ENCODE results near the gene NRSN2. TPM values are rescaled to one million over a fixed set of nuclear protein-coding genes. Genes with fewer than 3 reads are reported as not detected.

The NRSN2 gene
- total RNA-seq, 1 experiment from 2014 or later: 22.7 TPM

DNA sequence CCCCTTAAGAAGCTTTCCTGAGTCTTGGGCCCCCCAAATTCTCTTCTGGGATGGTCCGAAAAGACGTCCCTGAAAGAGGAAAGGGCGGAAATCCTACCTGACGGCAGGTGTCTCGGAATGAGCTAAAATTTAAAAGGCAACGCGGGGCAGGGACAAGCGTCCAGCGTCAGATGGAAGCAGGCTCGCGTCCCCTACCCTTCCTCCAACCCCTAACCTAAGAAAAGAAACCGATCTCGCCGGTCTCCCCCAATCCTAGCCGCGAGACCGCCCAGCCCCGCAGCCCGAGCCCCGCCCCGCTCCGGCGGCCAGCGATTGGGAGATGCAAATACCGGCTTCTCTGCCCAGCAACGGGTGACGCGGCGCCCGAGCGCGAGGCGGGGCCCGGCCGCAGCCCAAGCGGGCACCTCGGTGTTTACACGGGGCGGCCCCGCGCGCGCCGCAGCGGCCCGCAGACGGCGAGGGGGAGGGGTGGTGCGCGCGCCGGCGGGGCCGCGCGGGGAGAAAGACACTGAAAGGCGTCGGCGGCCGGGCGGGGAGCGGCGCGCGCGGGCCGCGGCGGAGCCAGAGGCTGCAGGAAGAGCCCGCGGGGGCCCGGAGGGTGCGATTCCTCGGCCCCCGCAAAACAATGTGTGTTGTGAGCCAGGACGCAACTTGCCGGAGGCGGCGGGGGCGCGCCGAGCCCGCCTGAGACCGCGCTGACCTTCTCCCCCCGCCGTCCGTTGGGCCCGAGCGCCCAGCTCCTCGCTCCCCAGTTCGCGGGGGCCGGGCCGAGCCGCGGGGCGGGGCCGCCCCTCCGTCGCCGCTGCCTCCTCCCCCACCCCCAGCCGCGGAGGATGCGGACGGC lies 21.6 kb upstream of the NRSN2 start, which contains the start of gene SOX12:
TSS of gene SOX12 (plus strand) at position 508 of the 844 bp plus-strand sequence. CDS start 373 bp downstream, outside the sequence.
- WGBS (ENCODE audit: extremely low coverage, insufficient read length, low lambda C conversion rate): no CpG with 5 or more reads among the region's 106 CpGs
- Histone ChIP-seq H3K27me3 (ENCODE audit: insufficient read depth, low read length) (no peaks in the 10 kb centered on the region), H2BK20ac (ENCODE audit: low read depth, low read length, poor library complexity, severe bottlenecking) (no peak within 1 kb of the TSS), H3K9ac (ENCODE audit: extremely low read depth, insufficient read length, low read length) (peak within 1 kb of the TSS; percentile 84), H2BK5ac (ENCODE audit: insufficient read length, low read length) (no peak within 1 kb of the TSS), H2BK12ac (ENCODE audit: insufficient read length, low read depth, low read length) (no peak within 1 kb of the TSS), H2AFZ (ENCODE audit: low read length) (no peak within 1 kb of the TSS), H3K9me3 (ENCODE audit: control insufficient read depth, low read depth, low read length) (no peaks in the 10 kb centered on the region), H4K20me1 (ENCODE audit: control insufficient read depth, insufficient read depth, insufficient read length) (no peaks in the 10 kb centered on the region), H3K14ac (ENCODE audit: insufficient read depth, low read length) (peak within 1 kb of the TSS; percentile 93), H2AK5ac (ENCODE audit: insufficient read length, low read length) (no peak within 1 kb of the TSS), H3K4me1 (ENCODE audit: insufficient read depth, low read length) (peaks cover 9% of the 10 kb centered on the region; the same call in 1 of the 2 replicates), H4K91ac (ENCODE audit: insufficient read length, low read depth, low read length) (no peak within 1 kb of the TSS), H3K4me2 (ENCODE audit: insufficient read depth, insufficient read length, low read length) (peak within 1 kb of the TSS; percentile 90), H3K79me1 (ENCODE audit: insufficient read depth, low read depth, low read length, poor library complexity, severe bottlenecking) (no peaks in the 10 kb centered on the region), H3K18ac (ENCODE audit: insufficient read length, low read depth, low read length) (peak within 1 kb of the TSS; percentile 95), H2BK120ac (ENCODE audit: low read depth, low read length, poor library complexity, severe bottlenecking) (no peak within 1 kb of the TSS), H3K56ac (ENCODE audit: insufficient read length, low read depth, low read length) (no peak within 1 kb of the TSS), H4K5ac (ENCODE audit: insufficient read length, low read depth, low read length) (no peak within 1 kb of the TSS), H3T11ph (ENCODE audit: low read length) (no peak within 1 kb of the TSS), H3K79me2 (ENCODE audit: insufficient read depth, low read length) (peaks cover 9% of the 10 kb centered on the region; the same call in 1 of the 2 replicates), H4K8ac (replicated peaks; ENCODE audit: insufficient read length, low read depth, low read length) (no peak within 1 kb of the TSS), H2BK15ac (ENCODE audit: low read depth, low read length) (no peak within 1 kb of the TSS), H3K27ac (ENCODE audit: insufficient read length, low read depth, low read length) (peak within 1 kb of the TSS; percentile 22), H3K23me2 (ENCODE audit: insufficient read length, low read depth, low read length, poor library complexity, severe bottlenecking) (peaks cover 16% of the 10 kb centered on the region), H3K4ac (ENCODE audit: low read depth, low read length) (no peak within 1 kb of the TSS; the same call in 1 of the 2 replicates), H3K23ac (ENCODE audit: insufficient read length, low read depth, low read length) (no peak within 1 kb of the TSS)
- Mint-ChIP-seq H3K9me3 (peaks cover 0 to 4% of the 10 kb centered on the region in 2 experiments; a peak in 2 of 5 replicates), H3K27ac (peak within 1 kb of the TSS; percentile 96 to 99 (median 97)), H3K4me1 (peaks cover 45 to 49% of the 10 kb centered on the region in 2 experiments), H3K36me3 (ENCODE audit: insufficient read depth in 1 of 3, low read depth in 3 of 3) (peaks cover 28 to 39% (median 32%) of the 10 kb centered on the region in 3 experiments), H3K27me3 (ENCODE audit: low read depth) (peaks cover 4% of the 10 kb centered on the region; the same call in 1 of the 2 replicates), H3K4me3 (peak within 1 kb of the TSS; percentile 87 to 95)
- peak; percentile 99 for DNase-seq
- no peak for TF ChIP-seq CTCF (conservative IDR thresholded peaks at IDR 0.05)
